Neural progenitor cell (in vitro differentiated cells): ENCODE data around the gene NDUFS8. TPM values are rescaled to one million over a fixed set of nuclear protein-coding genes. Genes with fewer than 3 reads are reported as not detected.
"Not testable (repeated sequence)": the region's sequence is repeated elsewhere in the genome, so short reads cannot be mapped to it uniquely, and the experiment has no call there.

Experiments
- DNase-seq: peaks from one replicate; pipeline ENCODE4 v3.0.0-alpha.2; 2016; ENCODE audit warnings: low spot score
- H2AFZ ChIP-seq: fragments of 200-600 bp; sonication (generic); replicated peaks from 2 replicates; pipeline ENCODE4 v1.6.1; 2016; ENCODE audit warnings: antibody characterized with exemption
- H3F3A ChIP-seq: fragments of 200-600 bp; sonication (generic); 2 replicates; pipeline ENCODE4 v1.6.1; 2016; ENCODE audit warnings: antibody characterized with exemption, low read depth
- H3K27ac ChIP-seq: fragments of 200-600 bp; sonication (generic); 2 replicates; pipeline ENCODE4 v1.5.1; 2016; ENCODE audit warnings: mild to moderate bottlenecking
- H3K27me3 ChIP-seq: fragments of 200-600 bp; sonication (generic); 2 replicates; pipeline ENCODE4 v1.6.1; 2016; ENCODE audit warnings: mild to moderate bottlenecking, moderate library complexity
- H3K36me3 ChIP-seq: fragments of 200-600 bp; sonication (generic); 2 replicates; pipeline ENCODE4 v1.5.1; 2016
- H3K4me1 ChIP-seq: fragments of 200-600 bp; sonication (generic); 2 replicates; pipeline ENCODE4 v1.6.1; 2016; ENCODE audit warnings: mixed run types
- H3K4me2 ChIP-seq: fragments of 200-600 bp; sonication (generic); 2 replicates; pipeline ENCODE4 v1.6.1; 2016
- H3K4me3 ChIP-seq: fragments of 200-600 bp; sonication (generic); 2 replicates; pipeline ENCODE4 v1.5.1; 2016
- H3K79me2 ChIP-seq: fragments of 200-600 bp; sonication (generic); 2 replicates; pipeline ENCODE4 v1.6.1; 2016; ENCODE audit warnings: low read depth
- H3K9ac ChIP-seq: fragments of 200-600 bp; sonication (generic); 2 replicates; pipeline ENCODE4 v1.6.1; 2016
- H3K9me3 ChIP-seq: fragments of 200-600 bp; sonication (generic); 2 replicates; pipeline ENCODE4 v1.5.1; 2016; ENCODE audit warnings: low read depth
- H4K20me1 ChIP-seq: fragments of 200-600 bp; sonication (generic); 2 replicates; pipeline ENCODE4 v1.6.1; 2016; ENCODE audit warnings: low read depth
- H3K27ac Mint-ChIP-seq: 3 replicates; pipeline ENCODE4 v1.8.0; 2021; ENCODE audit warnings: mixed read lengths
- H3K27me3 Mint-ChIP-seq: 2 replicates; pipeline ENCODE4 v1.8.0; 2022; ENCODE audit warnings: low read depth, mild to moderate bottlenecking, inconsistent platforms, moderate library complexity, mixed read lengths; ENCODE audit not compliant: insufficient read depth
- H3K36me3 Mint-ChIP-seq: 3 replicates; pipeline ENCODE4 v1.8.0; 2021; ENCODE audit warnings: mixed read lengths
- H3K4me1 Mint-ChIP-seq: 3 replicates; pipeline ENCODE4 v1.8.0; 2021; ENCODE audit warnings: mixed read lengths
- H3K4me3 Mint-ChIP-seq: 3 replicates; pipeline ENCODE4 v1.8.0; 2021; ENCODE audit warnings: mild to moderate bottlenecking, moderate library complexity, mixed read lengths
- H3K9me3 Mint-ChIP-seq: 3 replicates; pipeline ENCODE4 v1.8.0; 2020; ENCODE audit warnings: mixed read lengths
- CTCF ChIP-seq: fragments of 200-600 bp; sonication (generic); IDR thresholded peaks from 2 replicates; pipeline ENCODE4 v1.5.1; 2017; ENCODE audit warnings: antibody characterized with exemption, mild to moderate bottlenecking
- EZH2 ChIP-seq: fragments of 200-600 bp; sonication (generic); IDR thresholded peaks from 2 replicates; pipeline ENCODE4 v1.6.1; 2017; ENCODE audit warnings: antibody characterized with exemption, mild to moderate bottlenecking, moderate library complexity
- EZH2phosphoT487 ChIP-seq: fragments of 200-600 bp; sonication (generic); IDR thresholded peaks from 2 replicates; pipeline ENCODE4 v1.6.1; 2017; ENCODE audit warnings: antibody characterized with exemption
- total RNA-seq: library from RNA; depleted of rRNA; stranded (reverse); fragments of >200 nt; gene quantifications from 2 replicates; pipeline ENCODE4 v1.2.3, GENCODE V29; 2015; ENCODE audit warnings: low replicate concordance

NDUFS8 gene
- 46.7 and 149 TPM in 2 replicates for total RNA-seq

- peaks cover 36% of the 10 kb centered on the region for H3K79me2 ChIP-seq
- peak within 1 kb of the TSS; percentile 100 for H3K4me2 ChIP-seq
- H3F3A ChIP-seq = peaks cover 7% of the 10 kb centered on the region
- H3K9me3 ChIP-seq = no peaks in the 10 kb centered on the region
- Mint-ChIP-seq H3K4me1 (peaks cover 24% of the 10 kb centered on the region), H3K4me3 (peak within 1 kb of the TSS; percentile 97), H3K36me3 (peaks cover 11% of the 10 kb centered on the region), H3K9me3 (peaks cover under 1% of the 10 kb centered on the region), H3K27me3 (peaks cover 12% of the 10 kb centered on the region), H3K27ac (peak within 1 kb of the TSS; percentile 97)
- H3K27me3 ChIP-seq = no peaks in the 10 kb centered on the region
- peaks cover 12% of the 10 kb centered on the region for H3K4me1 ChIP-seq
- peak; percentile 98 for DNase-seq
- TF ChIP-seq CTCF = no peak
- peak within 1 kb of the TSS; percentile 2 for H3K27ac ChIP-seq
- H2AFZ ChIP-seq = peak within 1 kb of the TSS; percentile 81
- peak within 1 kb of the TSS; percentile 93 for H3K9ac ChIP-seq
- peak within 1 kb of the TSS; percentile 87 for H3K4me3 ChIP-seq
- H4K20me1 ChIP-seq = peaks cover 3% of the 10 kb centered on the region
- no peaks in the 10 kb centered on the region for H3K36me3 ChIP-seq
Measured at GRCh38 chr11:68030318-68031143, at the start of gene NDUFS8. Gene NDUFS8 (plus strand): TSS chr11:68030681. CDS start chr11:68032152, 1,471 bp downstream.

GRCh38 chr11:67981226-67981625 is 49.3 kb upstream of the NDUFS8 start:
- H3K4me2 ChIP-seq, H3K27me3 Mint-ChIP-seq, H3K79me2 ChIP-seq, H3K36me3 Mint-ChIP-seq, DNase-seq, H3F3A ChIP-seq, H2AFZ ChIP-seq, H3K9me3 ChIP-seq, H3K27ac ChIP-seq, H3K4me3 ChIP-seq, H3K9me3 Mint-ChIP-seq, H3K27me3 ChIP-seq, H3K4me3 Mint-ChIP-seq, H3K4me1 Mint-ChIP-seq, H3K4me1 ChIP-seq, H3K27ac Mint-ChIP-seq, H3K9ac ChIP-seq, H4K20me1 ChIP-seq, H3K36me3 ChIP-seq: not testable (repeated sequence)

- H3K27me3 Mint-ChIP-seq, H3K9me3 Mint-ChIP-seq, H3K4me1 ChIP-seq, H3K4me2 ChIP-seq, H3K79me2 ChIP-seq, H3K36me3 Mint-ChIP-seq, H3K4me3 Mint-ChIP-seq, DNase-seq, H3F3A ChIP-seq, H3K4me3 ChIP-seq, H3K9ac ChIP-seq, H3K36me3 ChIP-seq, H3K27ac ChIP-seq, H3K27ac Mint-ChIP-seq, H2AFZ ChIP-seq, H4K20me1 ChIP-seq, H3K9me3 ChIP-seq, H3K27me3 ChIP-seq, H3K4me1 Mint-ChIP-seq: not testable (repeated sequence)
Measured at GRCh38 chr11:67982255-67982857, 48.1 kb upstream of the NDUFS8 start.

- Histone ChIP-seq H4K20me1 (no peaks in the 10 kb centered on the region), H3K27ac (no peak overlapping the region), H3K27me3 (no peaks in the 10 kb centered on the region), H3K4me2 (no peak overlapping the region), H3K36me3 (no peaks in the 10 kb centered on the region), H3F3A (no peaks in the 10 kb centered on the region), H3K4me3 (no peak overlapping the region), H3K4me1 (no peaks in the 10 kb centered on the region), H3K79me2 (no peaks in the 10 kb centered on the region), H3K9me3 (no peaks in the 10 kb centered on the region), H2AFZ (no peak overlapping the region), H3K9ac (no peak overlapping the region)
- Mint-ChIP-seq H3K4me3 (no peak overlapping the region), H3K4me1 (peaks cover 5% of the 10 kb centered on the region), H3K9me3 (no peaks in the 10 kb centered on the region), H3K27ac (no peak overlapping the region), H3K36me3 (no peaks in the 10 kb centered on the region), H3K27me3 (peaks cover 5% of the 10 kb centered on the region)
- no peak for TF ChIP-seq CTCF
- no peak for TF ChIP-seq EZH2
- no peak for TF ChIP-seq EZH2phosphoT487
- DNase-seq = no peak
Measured at GRCh38 chr11:67983951-67984350, 46.5 kb upstream of the NDUFS8 start.

- H3K4me3 ChIP-seq, H3K36me3 Mint-ChIP-seq, H3K4me1 ChIP-seq, H3K9ac ChIP-seq, H3K9me3 ChIP-seq, H3K9me3 Mint-ChIP-seq, H3K36me3 ChIP-seq, H4K20me1 ChIP-seq, H3F3A ChIP-seq, H3K79me2 ChIP-seq, H3K27ac ChIP-seq, H3K4me2 ChIP-seq, H2AFZ ChIP-seq, H3K4me3 Mint-ChIP-seq, H3K4me1 Mint-ChIP-seq, H3K27me3 Mint-ChIP-seq, DNase-seq, H3K27me3 ChIP-seq, H3K27ac Mint-ChIP-seq: not testable (repeated sequence)
Measured at GRCh38 chr11:67985302-67985701, 45.2 kb upstream of the NDUFS8 start.
